TTC549 (cell line): ENCODE results near the gene ZFP57.
"Not testable (repeated sequence)": the region's sequence is repeated elsewhere in the genome, so short reads cannot be mapped to it uniquely, and the experiment has no call there.

ENCODE experiments used
- FAIRE-seq: peaks from 2 replicates; lab custom pipeline; 2012; peaks lifted over from hg19 to GRCh38; lab: Jason Lieb, UNC

Gene ZFP57

GRCh38 chr6:29696147-29697125, 15.5 kb upstream of the ZFP57 start:
- no peak for FAIRE-seq

- FAIRE-seq = no peak
These were observed 13.7 kb upstream of the ZFP57 start for GRCh38 chr6:29694637-29695036.

- no peak for FAIRE-seq
These were observed 4.9 kb upstream of the ZFP57 start for GRCh38 chr6:29685718-29686326.

- FAIRE-seq = no peak
These were observed 859 bp upstream of the ZFP57 start for GRCh38 chr6:29681811-29682210.

GRCh38 chr6:29680416-29680815, 536 bp downstream of the ZFP57 start:
- no peak for FAIRE-seq

GRCh38 chr6:29679962-29680361, 990 bp downstream of the ZFP57 start:
- FAIRE-seq = no peak

GRCh38 chr6:29678114-29678513, 2.8 kb downstream of the ZFP57 start:
- FAIRE-seq = no peak

GRCh38 chr6:29676981-29677601, 3.9 kb downstream of the ZFP57 start:
- no peak for FAIRE-seq

GRCh38 chr6:29675561-29675960, 5.4 kb downstream of the ZFP57 start:
- no peak for FAIRE-seq

- no peak for FAIRE-seq
These were observed 6.9 kb downstream of the ZFP57 start for GRCh38 chr6:29674008-29674407.

- no peak for FAIRE-seq
These were observed 7.8 kb downstream of the ZFP57 start for GRCh38 chr6:29673161-29673560.

GRCh38 chr6:29672116-29672515, 8.8 kb downstream of the ZFP57 start:
- FAIRE-seq = not testable (repeated sequence)

GRCh38 chr6:29671026-29671425, 9.9 kb downstream of the ZFP57 start:
- FAIRE-seq = no peak

- FAIRE-seq = no peak
These were observed 13.8 kb downstream of the ZFP57 start for GRCh38 chr6:29667158-29667557.

GRCh38 chr6:29666826-29667130, 14.2 kb downstream of the ZFP57 start:
- FAIRE-seq = no peak

- no peak for FAIRE-seq
These were observed 14.8 kb downstream of the ZFP57 start for GRCh38 chr6:29665942-29666825.

GRCh38 chr6:29663300-29664042, 17.5 kb downstream of the ZFP57 start:
- FAIRE-seq = no peak

- not testable (repeated sequence) for FAIRE-seq
These were observed 19.3 kb downstream of the ZFP57 start for GRCh38 chr6:29661502-29662141.

GRCh38 chr6:29661071-29661470, 19.9 kb downstream of the ZFP57 start:
- no peak for FAIRE-seq

GRCh38 chr6:29656798-29657197, 24.2 kb downstream of the ZFP57 start, which contains the start of gene MOG:
TSS of gene MOG (plus strand) at chr6:29657092. CDS start at chr6:29657210, 118 bp downstream.
- FAIRE-seq = no peak

- FAIRE-seq = no peak
These were observed 24.8 kb downstream of the ZFP57 start for GRCh38 chr6:29656157-29656556.
